ENCODE measurements around the gene TSPAN18. TPM values are rescaled to one million over a fixed set of nuclear protein-coding genes. Genes with fewer than 3 reads are reported as not detected.

TSPAN18 gene
- total RNA-seq, 4 donors from 2014 or later: 2.1 to 9.1 (median 2.5) TPM

- Histone ChIP-seq H3K36me3 (no peaks in the 10 kb centered on the region), H3K4me3 (no peak overlapping the region), H3K9me3 (no peaks in the 10 kb centered on the region), H3K27ac (no peak overlapping the region), H3K27me3 (peaks cover 0 to 2% (median 0%) of the 10 kb centered on the region in 3 donors), H3K4me1 (peaks cover 0 to 9% of the 10 kb centered on the region in 2 donors)
- intact Hi-C loops (cut with DNase I; ENCODE audit: low total_unique reads): no loop called here
- no peak for ATAC-seq
- DNase-seq: no peak
- in situ Hi-C loops (cut with MboI; ENCODE audit: low sequenced_read_pairs in 4 of 4): no loop called here
- TF ChIP-seq CTCF (IDR thresholded peaks at IDR 0.05 in 4 of 5, conservative IDR thresholded peaks at IDR 0.05 in 1 of 5) (no peak), POLR2A (IDR thresholded peaks at IDR 0.05) (no peak)
These were observed 85.2 kb downstream of the TSPAN18 start for GRCh38 chr11:44811841-44812448.

- DNase-seq (no peak), ATAC-seq (no peak)
- intact Hi-C loops (cut with DNase I; ENCODE audit: low total_unique reads): no loop called here
These were observed 86.2 kb downstream of the TSPAN18 start for GRCh38 chr11:44812971-44813370.

GRCh38 chr11:44813401-44813800 is 86.6 kb downstream of the TSPAN18 start:
- Histone ChIP-seq H3K9me3 (no peaks in the 10 kb centered on the region), H3K4me1 (peaks cover 0 to 9% of the 10 kb centered on the region in 2 donors), H3K27me3 (peaks cover 0 to 2% (median 0%) of the 10 kb centered on the region in 3 donors), H3K27ac (no peak overlapping the region), H3K36me3 (no peaks in the 10 kb centered on the region), H3K4me3 (no peak overlapping the region)
- intact Hi-C loops (cut with DNase I; ENCODE audit: low total_unique reads): no loop called here
- in situ Hi-C loops (cut with MboI; ENCODE audit: low sequenced_read_pairs in 4 of 4): no loop called here
- DNase-seq (no peak), ATAC-seq (no peak)
- TF ChIP-seq POLR2A (IDR thresholded peaks at IDR 0.05) (no peak), CTCF (IDR thresholded peaks at IDR 0.05 in 4 of 5, conservative IDR thresholded peaks at IDR 0.05 in 1 of 5) (no peak)

More at GRCh38 chr11:44812971-44813370, 86.2 kb downstream of the TSPAN18 start:
- peaks cover 0 to 2% (median 0%) of the 10 kb centered on the region in 3 donors for H3K27me3 ChIP-seq
- H3K4me3 ChIP-seq: no peak overlapping the region
- H3K4me1 ChIP-seq: peaks cover 0 to 9% of the 10 kb centered on the region in 2 donors
- no peak for TF ChIP-seq POLR2A (IDR thresholded peaks at IDR 0.05)
- TF ChIP-seq CTCF (IDR thresholded peaks at IDR 0.05 in 4 of 5, conservative IDR thresholded peaks at IDR 0.05 in 1 of 5): no peak
- H3K9me3 ChIP-seq: no peaks in the 10 kb centered on the region
- H3K27ac ChIP-seq: no peak overlapping the region
- in situ Hi-C loops (cut with MboI; ENCODE audit: low sequenced_read_pairs in 4 of 4): no loop called here
- H3K36me3 ChIP-seq: no peaks in the 10 kb centered on the region

GRCh38 chr11:44814881-44815592 is 88.3 kb downstream of the TSPAN18 start:
- H3K36me3 ChIP-seq: no peaks in the 10 kb centered on the region
- H3K9me3 ChIP-seq: no peaks in the 10 kb centered on the region
- no peak overlapping the region for H3K27ac ChIP-seq
- H3K4me1 ChIP-seq: peaks cover 0 to 9% of the 10 kb centered on the region in 2 donors
- ATAC-seq (no peak), DNase-seq (no peak)
- no peak overlapping the region for H3K4me3 ChIP-seq
- no peaks in the 10 kb centered on the region for H3K27me3 ChIP-seq
- in situ Hi-C loops (cut with MboI; ENCODE audit: low sequenced_read_pairs in 4 of 4) (no loop called here), intact Hi-C loops (cut with DNase I; ENCODE audit: low total_unique reads) (no loop called here)
- TF ChIP-seq CTCF (IDR thresholded peaks at IDR 0.05 in 4 of 5, conservative IDR thresholded peaks at IDR 0.05 in 1 of 5) (no peak), POLR2A (IDR thresholded peaks at IDR 0.05) (no peak)

Measured in gastrocnemius medialis (tissue), 4 donors.